Mucosa of rectum (tissue), 2 donors: ENCODE measurements around the gene ZDHHC11.
"Not testable (repeated sequence)": the region's sequence is repeated elsewhere in the genome, so short reads cannot be mapped to it uniquely, and the experiment has no call there.

Experiments used
- H3K27ac ChIP-seq, 2 donors: one replicate each; pipeline ENCODE4 v1.7.0; 2013; ENCODE audit warnings: inconsistent platforms in 2 of 2, low read depth in 2 of 2, low read length in 2 of 2
- H3K27me3 ChIP-seq, 2 donors: one replicate each; pipeline ENCODE4 v1.7.0; 2013; ENCODE audit warnings: low read length in 2 of 2; ENCODE audit not compliant: control insufficient read depth in 2 of 2, insufficient read depth in 2 of 2
- H3K36me3 ChIP-seq, 2 donors: one replicate each; pipeline ENCODE4 v1.7.0; 2013; ENCODE audit warnings: low read length in 2 of 2; ENCODE audit not compliant: control insufficient read depth in 2 of 2, insufficient read depth in 2 of 2
- H3K4me1 ChIP-seq, 2 donors: one replicate each; pipeline ENCODE4 v1.7.0; 2013; ENCODE audit warnings: low read length in 2 of 2, mild to moderate bottlenecking in 1 of 2; ENCODE audit not compliant: control insufficient read depth in 2 of 2, insufficient read depth in 2 of 2
- H3K4me3 ChIP-seq, 2 donors: one replicate each; pipeline ENCODE4 v1.7.0; 2013; ENCODE audit warnings: low read length in 2 of 2
- H3K9ac ChIP-seq, 2 donors: one replicate each; pipeline ENCODE4 v1.7.0; 2013; ENCODE audit warnings: low read length in 2 of 2, low read depth in 1 of 2, mild to moderate bottlenecking in 1 of 2
- H3K9me3 ChIP-seq, 2 donors: one replicate each; pipeline ENCODE4 v1.7.0; 2013; ENCODE audit warnings: low read length in 2 of 2; ENCODE audit not compliant: control insufficient read depth in 2 of 2
- donor health status: healthy.
- donor health status: Normal muscosa, but diverticular disease.

Gene ZDHHC11

GRCh38 chr5:878677-879076 is 27.9 kb upstream of the ZDHHC11 start:
- not testable (repeated sequence) for H3K27ac ChIP-seq, H3K4me3 ChIP-seq, H3K27me3 ChIP-seq, H3K9me3 ChIP-seq, H3K9ac ChIP-seq, H3K4me1 ChIP-seq
- H3K36me3 ChIP-seq = peaks cover 58 to 71% of the 10 kb centered on the region in 2 donors

GRCh38 chr5:878125-878524 is 27.3 kb upstream of the ZDHHC11 start:
- no peaks in the 10 kb centered on the region for H3K9me3 ChIP-seq
- no peak overlapping the region for H3K4me3 ChIP-seq
- no peak overlapping the region for H3K27ac ChIP-seq
- no peaks in the 10 kb centered on the region for H3K27me3 ChIP-seq
- H3K9ac ChIP-seq = no peak overlapping the region
- peaks cover 56 to 71% of the 10 kb centered on the region in 2 donors for H3K36me3 ChIP-seq
- H3K4me1 ChIP-seq = no peaks in the 10 kb centered on the region

DNA sequence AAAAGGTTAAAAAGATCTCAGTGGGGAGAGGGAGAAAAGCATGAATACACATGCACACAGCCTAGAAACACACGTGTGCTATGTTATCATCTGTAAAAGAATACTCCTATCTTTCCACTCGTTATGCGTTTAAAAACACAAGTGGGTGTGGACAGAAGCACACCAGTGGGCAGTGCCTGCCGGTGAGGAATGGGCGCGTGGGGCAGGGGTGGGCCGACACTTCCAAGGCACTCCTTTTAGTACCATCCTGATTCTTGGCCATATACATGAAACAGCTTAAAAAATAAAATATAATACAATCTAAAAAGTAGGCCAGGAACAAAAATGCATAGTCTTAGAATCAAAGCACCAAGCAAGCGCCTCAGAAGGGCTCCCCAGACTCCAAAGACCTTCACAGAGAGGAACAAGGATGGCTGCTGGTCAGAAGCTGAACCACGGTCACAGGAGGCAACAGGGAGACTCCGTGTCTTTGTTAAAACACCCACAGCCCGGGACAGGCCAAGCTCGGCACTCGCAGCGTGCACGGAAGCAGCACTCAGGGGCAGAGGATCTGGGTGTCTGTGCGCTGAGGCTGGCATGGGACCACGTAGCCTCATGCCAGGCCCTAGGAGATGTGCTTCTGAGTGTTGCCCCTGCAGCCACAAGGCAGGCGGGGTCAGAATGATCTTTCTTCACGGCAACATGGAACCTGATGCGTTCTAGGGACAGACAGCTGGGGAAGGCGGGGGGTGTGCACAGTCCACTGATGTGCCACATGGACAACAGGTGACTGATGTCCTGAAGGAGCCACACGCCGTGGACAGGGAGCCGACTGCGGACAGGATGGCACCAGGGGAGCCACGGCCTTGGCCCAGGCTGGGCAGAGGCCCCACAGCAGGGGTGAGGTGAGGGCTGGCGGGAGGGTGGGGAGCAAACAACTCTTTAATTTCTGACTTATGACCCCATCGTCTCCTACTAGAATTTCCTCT is 25.9 kb upstream of the ZDHHC11 start:
- H3K9me3 ChIP-seq = no peaks in the 10 kb centered on the region
- no peak overlapping the region for H3K27ac ChIP-seq
- H3K27me3 ChIP-seq = no peaks in the 10 kb centered on the region
- H3K4me3 ChIP-seq = no peak overlapping the region
- H3K36me3 ChIP-seq = peaks cover 45 to 68% of the 10 kb centered on the region in 2 donors
- no peaks in the 10 kb centered on the region for H3K4me1 ChIP-seq
- no peak overlapping the region for H3K9ac ChIP-seq

GRCh38 chr5:875931-876330 is 25.1 kb upstream of the ZDHHC11 start:
- Histone ChIP-seq H3K4me3 (no peak overlapping the region), H3K27me3 (no peaks in the 10 kb centered on the region), H3K4me1 (no peaks in the 10 kb centered on the region), H3K27ac (no peak overlapping the region), H3K9ac (no peak overlapping the region), H3K36me3 (peaks cover 45 to 66% of the 10 kb centered on the region in 2 donors), H3K9me3 (no peaks in the 10 kb centered on the region)

GRCh38 chr5:873328-873727 is 22.5 kb upstream of the ZDHHC11 start:
- H3K36me3 ChIP-seq = peaks cover 68 to 87% of the 10 kb centered on the region in 2 donors
- no peak overlapping the region for H3K9ac ChIP-seq
- H3K27me3 ChIP-seq = no peaks in the 10 kb centered on the region
- no peaks in the 10 kb centered on the region for H3K9me3 ChIP-seq
- H3K4me1 ChIP-seq = no peaks in the 10 kb centered on the region
- H3K4me3 ChIP-seq = no peak overlapping the region
- no peak overlapping the region for H3K27ac ChIP-seq

DNA sequence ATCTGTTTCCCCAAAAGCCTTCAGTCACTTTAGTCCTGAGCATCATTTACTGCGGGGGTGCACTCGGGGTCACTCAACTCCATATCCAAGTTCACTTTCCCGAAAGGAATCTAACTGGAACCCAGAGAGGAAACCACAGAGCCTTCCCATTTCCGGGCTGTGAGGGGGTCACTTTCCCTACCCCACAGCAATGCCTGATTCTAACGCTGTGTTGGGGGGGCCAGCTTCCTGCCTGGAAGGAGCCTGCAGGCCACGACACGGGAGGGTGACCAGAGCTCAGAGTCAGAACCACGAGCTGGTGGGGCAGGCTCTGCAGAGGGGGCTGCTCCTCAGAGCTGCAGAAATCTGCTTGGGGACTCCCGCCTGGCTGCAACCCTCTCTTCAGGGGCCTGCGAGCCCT is 21.5 kb upstream of the ZDHHC11 start:
- no peak overlapping the region for H3K9ac ChIP-seq

GRCh38 chr5:871596-872298 is 21.0 kb upstream of the ZDHHC11 start:
- Histone ChIP-seq H3K36me3 (peaks cover 62 to 88% of the 10 kb centered on the region in 2 donors), H3K4me3 (no peak overlapping the region), H3K9ac (no peak overlapping the region), H3K27me3 (no peaks in the 10 kb centered on the region), H3K4me1 (peaks cover 0 to 3% of the 10 kb centered on the region in 2 donors), H3K9me3 (no peaks in the 10 kb centered on the region), H3K27ac (no peak overlapping the region)

More for the DNA sequence above, 21.5 kb upstream of the ZDHHC11 start:
- Histone ChIP-seq H3K4me3 (no peak overlapping the region), H3K9me3 (no peaks in the 10 kb centered on the region), H3K4me1 (peaks cover 0 to under 1% of the 10 kb centered on the region in 2 donors), H3K27me3 (no peaks in the 10 kb centered on the region), H3K36me3 (peaks cover 65 to 88% of the 10 kb centered on the region in 2 donors), H3K27ac (no peak overlapping the region)

- H3K27me3 ChIP-seq = no peaks in the 10 kb centered on the region
- peaks cover 56 to 85% of the 10 kb centered on the region in 2 donors for H3K36me3 ChIP-seq
- no peak overlapping the region for H3K9ac ChIP-seq
- H3K4me1 ChIP-seq = peaks cover 0 to 3% of the 10 kb centered on the region in 2 donors
- H3K27ac ChIP-seq = no peak overlapping the region
- no peaks in the 10 kb centered on the region for H3K9me3 ChIP-seq
- no peak overlapping the region for H3K4me3 ChIP-seq
Measured at GRCh38 chr5:870956-871355, 20.2 kb upstream of the ZDHHC11 start.

DNA sequence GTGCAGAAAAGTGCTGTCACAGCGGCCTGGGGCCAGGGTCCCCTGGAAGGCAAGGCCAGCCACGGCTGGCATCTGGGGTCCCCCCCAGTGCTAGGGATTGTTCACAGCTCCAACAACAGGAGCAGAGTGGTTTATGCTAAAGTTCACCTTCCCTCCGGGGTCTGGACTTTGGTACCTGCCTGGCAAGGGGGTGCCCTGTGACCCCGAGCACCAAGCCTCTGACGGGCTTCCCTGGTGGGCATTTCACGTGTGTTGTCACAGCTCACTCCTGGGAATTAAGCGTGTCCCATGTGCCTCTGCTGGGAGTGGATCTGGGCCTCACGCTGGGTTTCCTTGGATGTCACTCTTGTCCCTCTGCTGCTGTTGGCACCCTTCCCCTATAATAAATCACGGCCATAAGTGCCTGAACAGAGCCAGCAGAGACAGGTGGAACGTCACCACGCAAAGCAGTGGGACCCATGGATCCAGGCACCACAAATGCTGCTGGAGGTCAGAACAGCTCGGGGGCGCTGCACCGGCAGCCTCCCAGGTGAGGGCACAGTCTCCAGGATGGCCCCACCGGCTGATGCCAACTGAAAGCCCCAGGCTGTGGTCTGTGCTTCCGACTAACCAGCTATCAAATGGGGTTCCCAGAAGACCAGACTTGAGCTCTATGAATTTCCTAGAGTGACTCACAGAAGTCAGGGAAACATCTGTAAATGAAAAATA is 17.8 kb upstream of the ZDHHC11 start:
- Histone ChIP-seq H3K4me1 (peaks cover 2 to 3% of the 10 kb centered on the region in 2 donors), H3K27me3 (no peaks in the 10 kb centered on the region), H3K9ac (no peak overlapping the region), H3K4me3 (no peak overlapping the region), H3K36me3 (peaks cover 67 to 90% of the 10 kb centered on the region in 2 donors), H3K9me3 (no peaks in the 10 kb centered on the region), H3K27ac (no peak overlapping the region)
